Measurements from ENCODE around the gene BRIP1.

- no peak for TF ChIP-seq EZH2phosphoT487 (IDR thresholded peaks at IDR 0.05; ENCODE audit: insufficient read depth, low read depth)
- no peak for TF ChIP-seq EZH2 (IDR thresholded peaks at IDR 0.05; ENCODE audit: insufficient read depth, poor library complexity, severe bottlenecking)
Measured at GRCh38 chr17:61863801-61864126, 436 bp upstream of the BRIP1 start.

Data from GM23248 (cell line).